ENCODE results near the gene EPOP. TPM values are rescaled to one million over a fixed set of nuclear protein-coding genes. Genes with fewer than 3 reads are reported as not detected.

EPOP gene
- total RNA-seq, 1 experiment from 2014 or later: 12.3 TPM

DNA sequence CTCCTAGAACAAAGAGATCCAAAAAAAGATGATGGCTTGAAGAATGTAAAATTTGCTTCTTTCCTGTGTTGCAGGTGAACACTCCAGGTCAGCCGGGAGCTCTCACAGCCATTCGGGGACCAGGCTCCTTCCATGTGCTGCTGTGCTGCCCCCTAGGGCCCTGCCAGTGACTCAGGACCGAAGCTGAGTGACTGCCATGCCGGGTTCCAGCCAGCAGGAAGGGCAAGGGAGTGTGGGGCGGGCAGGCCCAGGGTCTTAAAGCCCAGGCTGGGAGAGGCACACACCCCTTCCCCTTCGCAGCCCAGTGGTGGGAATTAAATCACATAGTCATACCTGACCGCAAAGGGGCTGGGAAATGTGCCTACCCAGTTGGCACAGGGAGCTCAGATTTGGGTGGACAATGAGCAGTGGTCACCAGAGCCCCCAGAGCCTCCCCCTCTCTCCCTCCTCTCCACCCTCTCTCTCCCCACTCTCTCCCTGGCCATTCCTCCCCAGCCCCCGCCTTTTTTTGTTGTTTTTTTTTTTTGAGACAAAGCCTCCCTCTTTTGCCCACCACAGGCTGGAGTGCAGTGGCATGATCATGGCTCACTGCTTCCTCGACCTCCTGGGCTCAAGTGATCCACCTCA lies 11.5 kb downstream of the EPOP start (continued):
- TF ChIP-seq, protein P1, sequence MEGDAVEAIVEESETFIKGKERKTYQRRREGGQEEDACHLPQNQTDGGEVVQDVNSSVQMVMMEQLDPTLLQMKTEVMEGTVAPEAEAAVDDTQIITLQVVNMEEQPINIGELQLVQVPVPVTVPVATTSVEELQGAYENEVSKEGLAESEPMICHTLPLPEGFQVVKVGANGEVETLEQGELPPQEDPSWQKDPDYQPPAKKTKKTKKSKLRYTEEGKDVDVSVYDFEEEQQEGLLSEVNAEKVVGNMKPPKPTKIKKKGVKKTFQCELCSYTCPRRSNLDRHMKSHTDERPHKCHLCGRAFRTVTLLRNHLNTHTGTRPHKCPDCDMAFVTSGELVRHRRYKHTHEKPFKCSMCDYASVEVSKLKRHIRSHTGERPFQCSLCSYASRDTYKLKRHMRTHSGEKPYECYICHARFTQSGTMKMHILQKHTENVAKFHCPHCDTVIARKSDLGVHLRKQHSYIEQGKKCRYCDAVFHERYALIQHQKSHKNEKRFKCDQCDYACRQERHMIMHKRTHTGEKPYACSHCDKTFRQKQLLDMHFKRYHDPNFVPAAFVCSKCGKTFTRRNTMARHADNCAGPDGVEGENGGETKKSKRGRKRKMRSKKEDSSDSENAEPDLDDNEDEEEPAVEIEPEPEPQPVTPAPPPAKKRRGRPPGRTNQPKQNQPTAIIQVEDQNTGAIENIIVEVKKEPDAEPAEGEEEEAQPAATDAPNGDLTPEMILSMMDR (IDR thresholded peaks at IDR 0.05): peak; percentile 44; the same call in 1 of the 2 replicates
- TF ChIP-seq, protein P2, sequence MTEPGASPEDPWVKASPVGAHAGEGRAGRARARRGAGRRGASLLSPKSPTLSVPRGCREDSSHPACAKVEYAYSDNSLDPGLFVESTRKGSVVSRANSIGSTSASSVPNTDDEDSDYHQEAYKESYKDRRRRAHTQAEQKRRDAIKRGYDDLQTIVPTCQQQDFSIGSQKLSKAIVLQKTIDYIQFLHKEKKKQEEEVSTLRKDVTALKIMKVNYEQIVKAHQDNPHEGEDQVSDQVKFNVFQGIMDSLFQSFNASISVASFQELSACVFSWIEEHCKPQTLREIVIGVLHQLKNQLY (CRISPR knock-in tag; IDR thresholded peaks at IDR 0.05): no peak
- TF ChIP-seq ZNF121 (CRISPR knock-in tag; IDR thresholded peaks at IDR 0.05): 0 out of 2 replicates have a peak, but pooled peaks have one; percentile 3
- TF ChIP-seq, protein P3, sequence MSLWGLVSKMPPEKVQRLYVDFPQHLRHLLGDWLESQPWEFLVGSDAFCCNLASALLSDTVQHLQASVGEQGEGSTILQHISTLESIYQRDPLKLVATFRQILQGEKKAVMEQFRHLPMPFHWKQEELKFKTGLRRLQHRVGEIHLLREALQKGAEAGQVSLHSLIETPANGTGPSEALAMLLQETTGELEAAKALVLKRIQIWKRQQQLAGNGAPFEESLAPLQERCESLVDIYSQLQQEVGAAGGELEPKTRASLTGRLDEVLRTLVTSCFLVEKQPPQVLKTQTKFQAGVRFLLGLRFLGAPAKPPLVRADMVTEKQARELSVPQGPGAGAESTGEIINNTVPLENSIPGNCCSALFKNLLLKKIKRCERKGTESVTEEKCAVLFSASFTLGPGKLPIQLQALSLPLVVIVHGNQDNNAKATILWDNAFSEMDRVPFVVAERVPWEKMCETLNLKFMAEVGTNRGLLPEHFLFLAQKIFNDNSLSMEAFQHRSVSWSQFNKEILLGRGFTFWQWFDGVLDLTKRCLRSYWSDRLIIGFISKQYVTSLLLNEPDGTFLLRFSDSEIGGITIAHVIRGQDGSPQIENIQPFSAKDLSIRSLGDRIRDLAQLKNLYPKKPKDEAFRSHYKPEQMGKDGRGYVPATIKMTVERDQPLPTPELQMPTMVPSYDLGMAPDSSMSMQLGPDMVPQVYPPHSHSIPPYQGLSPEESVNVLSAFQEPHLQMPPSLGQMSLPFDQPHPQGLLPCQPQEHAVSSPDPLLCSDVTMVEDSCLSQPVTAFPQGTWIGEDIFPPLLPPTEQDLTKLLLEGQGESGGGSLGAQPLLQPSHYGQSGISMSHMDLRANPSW (CRISPR knock-in tag; conservative IDR thresholded peaks at IDR 0.05; ENCODE audit: low read depth): no peak
- TF ChIP-seq, protein P4, sequence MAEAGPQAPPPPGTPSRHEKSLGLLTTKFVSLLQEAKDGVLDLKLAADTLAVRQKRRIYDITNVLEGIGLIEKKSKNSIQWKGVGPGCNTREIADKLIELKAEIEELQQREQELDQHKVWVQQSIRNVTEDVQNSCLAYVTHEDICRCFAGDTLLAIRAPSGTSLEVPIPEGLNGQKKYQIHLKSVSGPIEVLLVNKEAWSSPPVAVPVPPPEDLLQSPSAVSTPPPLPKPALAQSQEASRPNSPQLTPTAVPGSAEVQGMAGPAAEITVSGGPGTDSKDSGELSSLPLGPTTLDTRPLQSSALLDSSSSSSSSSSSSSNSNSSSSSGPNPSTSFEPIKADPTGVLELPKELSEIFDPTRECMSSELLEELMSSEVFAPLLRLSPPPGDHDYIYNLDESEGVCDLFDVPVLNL (CRISPR knock-in tag; IDR thresholded peaks at IDR 0.05; ENCODE audit: borderline replicate concordance, low read depth): no peak
- TF ChIP-seq, protein P5, sequence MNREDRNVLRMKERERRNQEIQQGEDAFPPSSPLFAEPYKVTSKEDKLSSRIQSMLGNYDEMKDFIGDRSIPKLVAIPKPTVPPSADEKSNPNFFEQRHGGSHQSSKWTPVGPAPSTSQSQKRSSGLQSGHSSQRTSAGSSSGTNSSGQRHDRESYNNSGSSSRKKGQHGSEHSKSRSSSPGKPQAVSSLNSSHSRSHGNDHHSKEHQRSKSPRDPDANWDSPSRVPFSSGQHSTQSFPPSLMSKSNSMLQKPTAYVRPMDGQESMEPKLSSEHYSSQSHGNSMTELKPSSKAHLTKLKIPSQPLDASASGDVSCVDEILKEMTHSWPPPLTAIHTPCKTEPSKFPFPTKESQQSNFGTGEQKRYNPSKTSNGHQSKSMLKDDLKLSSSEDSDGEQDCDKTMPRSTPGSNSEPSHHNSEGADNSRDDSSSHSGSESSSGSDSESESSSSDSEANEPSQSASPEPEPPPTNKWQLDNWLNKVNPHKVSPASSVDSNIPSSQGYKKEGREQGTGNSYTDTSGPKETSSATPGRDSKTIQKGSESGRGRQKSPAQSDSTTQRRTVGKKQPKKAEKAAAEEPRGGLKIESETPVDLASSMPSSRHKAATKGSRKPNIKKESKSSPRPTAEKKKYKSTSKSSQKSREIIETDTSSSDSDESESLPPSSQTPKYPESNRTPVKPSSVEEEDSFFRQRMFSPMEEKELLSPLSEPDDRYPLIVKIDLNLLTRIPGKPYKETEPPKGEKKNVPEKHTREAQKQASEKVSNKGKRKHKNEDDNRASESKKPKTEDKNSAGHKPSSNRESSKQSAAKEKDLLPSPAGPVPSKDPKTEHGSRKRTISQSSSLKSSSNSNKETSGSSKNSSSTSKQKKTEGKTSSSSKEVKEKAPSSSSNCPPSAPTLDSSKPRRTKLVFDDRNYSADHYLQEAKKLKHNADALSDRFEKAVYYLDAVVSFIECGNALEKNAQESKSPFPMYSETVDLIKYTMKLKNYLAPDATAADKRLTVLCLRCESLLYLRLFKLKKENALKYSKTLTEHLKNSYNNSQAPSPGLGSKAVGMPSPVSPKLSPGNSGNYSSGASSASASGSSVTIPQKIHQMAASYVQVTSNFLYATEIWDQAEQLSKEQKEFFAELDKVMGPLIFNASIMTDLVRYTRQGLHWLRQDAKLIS (CRISPR knock-in tag; IDR thresholded peaks at IDR 0.05; ENCODE audit: borderline replicate concordance): no peak
- TF ChIP-seq, protein P6, sequence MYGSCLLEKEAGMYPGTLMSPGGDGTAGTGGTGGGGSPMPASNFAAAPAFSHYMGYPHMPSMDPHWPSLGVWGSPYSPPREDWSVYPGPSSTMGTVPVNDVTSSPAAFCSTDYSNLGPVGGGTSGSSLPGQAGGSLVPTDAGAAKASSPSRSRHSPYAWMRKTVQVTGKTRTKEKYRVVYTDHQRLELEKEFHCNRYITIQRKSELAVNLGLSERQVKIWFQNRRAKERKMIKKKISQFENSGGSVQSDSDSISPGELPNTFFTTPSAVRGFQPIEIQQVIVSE (CRISPR knock-in tag; IDR thresholded peaks at IDR 0.05; ENCODE audit: borderline replicate concordance): no peak
- TF ChIP-seq, protein P7, sequence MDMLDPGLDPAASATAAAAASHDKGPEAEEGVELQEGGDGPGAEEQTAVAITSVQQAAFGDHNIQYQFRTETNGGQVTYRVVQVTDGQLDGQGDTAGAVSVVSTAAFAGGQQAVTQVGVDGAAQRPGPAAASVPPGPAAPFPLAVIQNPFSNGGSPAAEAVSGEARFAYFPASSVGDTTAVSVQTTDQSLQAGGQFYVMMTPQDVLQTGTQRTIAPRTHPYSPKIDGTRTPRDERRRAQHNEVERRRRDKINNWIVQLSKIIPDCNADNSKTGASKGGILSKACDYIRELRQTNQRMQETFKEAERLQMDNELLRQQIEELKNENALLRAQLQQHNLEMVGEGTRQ (CRISPR knock-in tag; IDR thresholded peaks at IDR 0.05): no peak; the same call in 1 of the 2 replicates
- TF ChIP-seq, protein P8, sequence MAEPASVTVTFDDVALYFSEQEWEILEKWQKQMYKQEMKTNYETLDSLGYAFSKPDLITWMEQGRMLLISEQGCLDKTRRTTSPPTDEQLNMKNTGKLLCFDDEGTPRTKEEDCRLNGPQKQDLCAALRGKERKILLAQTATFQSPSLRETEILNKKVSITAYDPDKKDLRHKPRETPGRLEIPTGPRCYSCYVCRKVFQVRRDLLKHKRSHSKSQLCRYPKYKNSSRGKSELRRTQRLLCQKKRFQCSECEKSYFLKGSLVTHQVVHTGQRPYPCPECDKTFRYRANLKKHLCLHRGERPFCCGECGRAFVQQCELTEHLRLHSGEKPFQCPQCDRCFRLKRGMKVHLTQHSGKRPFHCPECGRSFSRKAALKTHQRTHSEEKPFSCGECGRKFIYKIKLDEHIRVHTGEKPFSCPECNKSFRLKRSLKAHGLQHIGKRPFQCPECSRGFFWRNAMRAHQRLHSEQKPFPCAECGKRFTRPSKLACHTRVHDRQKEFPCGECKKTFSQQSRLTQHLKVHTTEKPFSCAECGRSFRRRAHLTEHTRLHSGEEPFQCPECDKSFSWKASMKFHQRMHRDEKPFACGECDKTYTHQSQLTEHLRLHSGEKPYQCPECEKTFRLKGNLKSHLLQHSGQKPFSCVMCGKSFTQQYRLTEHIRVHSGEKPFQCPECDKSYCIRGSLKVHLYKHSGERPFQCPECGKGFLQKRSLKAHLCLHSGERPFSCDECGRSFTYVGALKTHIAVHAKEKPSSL (CRISPR knock-in tag; conservative IDR thresholded peaks at IDR 0.05): no peak
- TF ChIP-seq CREB1 (CRISPR knock-in tag; IDR thresholded peaks at IDR 0.05): no peak
- 0 out of 2 replicates have a peak, but pooled peaks have one; percentile 28 for TF ChIP-seq ZNF232 (CRISPR knock-in tag; IDR thresholded peaks at IDR 0.05)
- TF ChIP-seq ETV6 (CRISPR knock-in tag; IDR thresholded peaks at IDR 0.05): peak; percentile 77; the same call in 1 of the 2 replicates
- TF ChIP-seq, protein P9, sequence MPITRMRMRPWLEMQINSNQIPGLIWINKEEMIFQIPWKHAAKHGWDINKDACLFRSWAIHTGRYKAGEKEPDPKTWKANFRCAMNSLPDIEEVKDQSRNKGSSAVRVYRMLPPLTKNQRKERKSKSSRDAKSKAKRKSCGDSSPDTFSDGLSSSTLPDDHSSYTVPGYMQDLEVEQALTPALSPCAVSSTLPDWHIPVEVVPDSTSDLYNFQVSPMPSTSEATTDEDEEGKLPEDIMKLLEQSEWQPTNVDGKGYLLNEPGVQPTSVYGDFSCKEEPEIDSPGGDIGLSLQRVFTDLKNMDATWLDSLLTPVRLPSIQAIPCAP (CRISPR knock-in tag; IDR thresholded peaks at IDR 0.05): no peak
- TF ChIP-seq, protein P10, sequence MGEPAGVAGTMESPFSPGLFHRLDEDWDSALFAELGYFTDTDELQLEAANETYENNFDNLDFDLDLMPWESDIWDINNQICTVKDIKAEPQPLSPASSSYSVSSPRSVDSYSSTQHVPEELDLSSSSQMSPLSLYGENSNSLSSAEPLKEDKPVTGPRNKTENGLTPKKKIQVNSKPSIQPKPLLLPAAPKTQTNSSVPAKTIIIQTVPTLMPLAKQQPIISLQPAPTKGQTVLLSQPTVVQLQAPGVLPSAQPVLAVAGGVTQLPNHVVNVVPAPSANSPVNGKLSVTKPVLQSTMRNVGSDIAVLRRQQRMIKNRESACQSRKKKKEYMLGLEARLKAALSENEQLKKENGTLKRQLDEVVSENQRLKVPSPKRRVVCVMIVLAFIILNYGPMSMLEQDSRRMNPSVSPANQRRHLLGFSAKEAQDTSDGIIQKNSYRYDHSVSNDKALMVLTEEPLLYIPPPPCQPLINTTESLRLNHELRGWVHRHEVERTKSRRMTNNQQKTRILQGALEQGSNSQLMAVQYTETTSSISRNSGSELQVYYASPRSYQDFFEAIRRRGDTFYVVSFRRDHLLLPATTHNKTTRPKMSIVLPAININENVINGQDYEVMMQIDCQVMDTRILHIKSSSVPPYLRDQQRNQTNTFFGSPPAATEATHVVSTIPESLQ (CRISPR knock-in tag; IDR thresholded peaks at IDR 0.05): no peak
- no peak for TF ChIP-seq NFYB (CRISPR knock-in tag; conservative IDR thresholded peaks at IDR 0.05; ENCODE audit: low read depth)
- no peak for TF ChIP-seq ATF1 (CRISPR knock-in tag; IDR thresholded peaks at IDR 0.05)
- no peak for TF ChIP-seq CREM (CRISPR knock-in tag; IDR thresholded peaks at IDR 0.05)
- TF ChIP-seq ZNF671 (CRISPR knock-in tag; IDR thresholded peaks at IDR 0.05): no peak
- TF ChIP-seq NR3C1 (CRISPR knock-in tag; conservative IDR thresholded peaks at IDR 0.05; ENCODE audit: low read depth): no peak
